GM08714 (cell line): Measurements from ENCODE around the gene SH3BP4.

Experiments
- H3K4me3 ChIP-seq: fragments of 200-500 bp; sonication (Bioruptor generic); 2 replicates; pipeline ENCODE4 v1.5.1; 2014; ENCODE audit warnings: mild to moderate bottlenecking, low read length, inconsistent platforms
- ZNF274 ChIP-seq: IDR thresholded peaks from 2 replicates; pipeline ENCODE4 v1.6.1; 2012; ENCODE audit warnings: mild to moderate bottlenecking, low read depth, low read length

Gene SH3BP4

GRCh38 chr2:235092433-235093223 is 140.8 kb downstream of the SH3BP4 start:
- no peak for TF ChIP-seq ZNF274
- H3K4me3 ChIP-seq = no peak overlapping the region

GRCh38 chr2:235094457-235094856 is 142.6 kb downstream of the SH3BP4 start:
- H3K4me3 ChIP-seq = no peak overlapping the region
- no peak for TF ChIP-seq ZNF274

GRCh38 chr2:235095569-235095968 is 143.8 kb downstream of the SH3BP4 start:
- no peak for TF ChIP-seq ZNF274
- no peak overlapping the region for H3K4me3 ChIP-seq

GRCh38 chr2:235096447-235096846 is 144.6 kb downstream of the SH3BP4 start:
- TF ChIP-seq ZNF274 = no peak
- no peak overlapping the region for H3K4me3 ChIP-seq

- no peak for TF ChIP-seq ZNF274
- H3K4me3 ChIP-seq = no peak overlapping the region
These were observed 145.4 kb downstream of the SH3BP4 start for GRCh38 chr2:235097196-235097595.

GRCh38 chr2:235098269-235098668 is 146.5 kb downstream of the SH3BP4 start:
- H3K4me3 ChIP-seq = no peak overlapping the region
- TF ChIP-seq ZNF274 = no peak

- H3K4me3 ChIP-seq = no peak overlapping the region
- no peak for TF ChIP-seq ZNF274
These were observed 147.1 kb downstream of the SH3BP4 start for GRCh38 chr2:235098736-235099494.

GRCh38 chr2:235102896-235103295 is 151.1 kb downstream of the SH3BP4 start:
- TF ChIP-seq ZNF274 = no peak
- H3K4me3 ChIP-seq = no peak overlapping the region
